Naive B cell (primary cell): ENCODE measurements around the gene KLF17. TPM values are rescaled to one million over a fixed set of nuclear protein-coding genes. Genes with fewer than 3 reads are reported as not detected.
A peak's percentile ranks its signal among the peaks of the same experiment; 100 is the strongest.

Experiments
- ATAC-seq, 2 donors: fragments of 150-1000 bp; cut with Tn5 transposase; 2 replicates each; pipeline ENCODE4 v1.10.0; 2021; ENCODE audit warnings: low read depth in 2 of 2, mild to moderate bottlenecking in 2 of 2, moderate library complexity in 2 of 2
- DNase-seq: peaks from one replicate; pipeline ENCODE4 v3.0.0; 2022
- H3K27ac Mint-ChIP-seq, 6 donors: one replicate each; pipeline ENCODE4 v1.8.0; 2020 to 2022; ENCODE audit warnings: mild to moderate bottlenecking in 6 of 6, mixed read lengths in 6 of 6, moderate library complexity in 5 of 6, inconsistent platforms in 2 of 6
- H3K27me3 Mint-ChIP-seq, 3 donors: one replicate each; pipeline ENCODE4 v1.8.0; 2021 to 2022; ENCODE audit warnings: mixed read lengths in 3 of 3, mild to moderate bottlenecking in 1 of 3
- H3K36me3 Mint-ChIP-seq, 2 donors: one replicate each; pipeline ENCODE4 v1.8.0; 2020 to 2022; ENCODE audit warnings: mixed read lengths in 2 of 2, inconsistent platforms in 1 of 2, mild to moderate bottlenecking in 1 of 2
- H3K4me1 Mint-ChIP-seq, 3 donors: one replicate each; pipeline ENCODE4 v1.8.0; 2020 to 2022; ENCODE audit warnings: mixed read lengths in 3 of 3, inconsistent platforms in 1 of 3, mild to moderate bottlenecking in 1 of 3, moderate library complexity in 1 of 3
- H3K4me3 Mint-ChIP-seq, 8 donors: one replicate each; pipeline ENCODE4 v1.8.0; 2020 to 2022; ENCODE audit warnings: mild to moderate bottlenecking in 8 of 8, mixed read lengths in 8 of 8, moderate library complexity in 8 of 8, inconsistent platforms in 2 of 8
- H3K9me3 Mint-ChIP-seq, 7 donors: one replicate each; pipeline ENCODE4 v1.8.0; 2020 to 2022; ENCODE audit warnings: mixed read lengths in 7 of 7, mild to moderate bottlenecking in 5 of 7, inconsistent platforms in 2 of 7, moderate library complexity in 1 of 7
- polyA plus RNA-seq, 6 donors: library from polyadenylated mRNA; unstranded; fragments of 300-500 nt; fragmentation: Illumina TruSeq; gene quantifications; one replicate each; pipeline ENCODE4 v1.2.3, GENCODE V29; 2021; ENCODE audit warnings: low read depth in 6 of 6

Gene KLF17
- polyA plus RNA-seq, 6 donors from 2014 or later: not detected

DNA sequence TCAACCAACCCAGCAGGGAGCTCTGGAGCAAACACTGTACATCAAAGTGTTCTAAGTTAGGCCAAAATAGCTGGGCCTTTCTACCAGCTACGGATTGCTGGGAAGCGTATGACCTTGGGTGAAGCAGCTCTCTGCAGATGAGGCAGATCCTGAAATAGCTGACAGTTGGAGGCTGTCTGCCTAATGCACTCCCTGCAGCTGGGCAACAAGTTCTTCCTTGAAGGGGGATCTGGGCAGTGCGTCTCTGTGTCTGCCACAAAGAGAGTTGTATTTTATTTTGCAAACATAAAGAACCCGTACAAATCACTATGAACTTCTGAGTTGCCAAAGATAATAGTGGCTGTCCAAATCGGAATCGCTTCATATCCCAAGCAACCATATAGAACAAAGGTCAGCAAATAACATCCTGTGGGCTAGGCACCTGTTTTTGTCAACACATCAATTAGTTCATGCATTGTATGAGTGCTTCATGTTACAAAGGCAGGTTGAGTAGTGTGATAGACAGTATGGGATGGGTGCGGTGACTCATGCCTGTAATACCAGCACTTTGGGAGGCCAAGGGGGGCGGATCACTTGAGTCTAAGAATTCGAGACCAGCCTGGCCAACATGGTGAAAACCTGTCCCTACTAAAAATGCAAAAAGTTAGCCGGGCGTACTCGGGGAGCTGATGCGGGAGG, 29.1 kb upstream of the KLF17 start:
- H3K27me3 Mint-ChIP-seq: peaks cover 8 to 39% (median 13%) of the 10 kb centered on the region in 3 donors
- ATAC-seq (no peak), DNase-seq (no peak)
- no peaks in the 10 kb centered on the region for H3K4me1 Mint-ChIP-seq
- H3K27ac Mint-ChIP-seq: no peak overlapping the region
- no peak overlapping the region for H3K4me3 Mint-ChIP-seq
- H3K9me3 Mint-ChIP-seq: peaks cover 0 to 2% (median 0%) of the 10 kb centered on the region in 7 donors
- H3K36me3 Mint-ChIP-seq: no peaks in the 10 kb centered on the region

DNA sequence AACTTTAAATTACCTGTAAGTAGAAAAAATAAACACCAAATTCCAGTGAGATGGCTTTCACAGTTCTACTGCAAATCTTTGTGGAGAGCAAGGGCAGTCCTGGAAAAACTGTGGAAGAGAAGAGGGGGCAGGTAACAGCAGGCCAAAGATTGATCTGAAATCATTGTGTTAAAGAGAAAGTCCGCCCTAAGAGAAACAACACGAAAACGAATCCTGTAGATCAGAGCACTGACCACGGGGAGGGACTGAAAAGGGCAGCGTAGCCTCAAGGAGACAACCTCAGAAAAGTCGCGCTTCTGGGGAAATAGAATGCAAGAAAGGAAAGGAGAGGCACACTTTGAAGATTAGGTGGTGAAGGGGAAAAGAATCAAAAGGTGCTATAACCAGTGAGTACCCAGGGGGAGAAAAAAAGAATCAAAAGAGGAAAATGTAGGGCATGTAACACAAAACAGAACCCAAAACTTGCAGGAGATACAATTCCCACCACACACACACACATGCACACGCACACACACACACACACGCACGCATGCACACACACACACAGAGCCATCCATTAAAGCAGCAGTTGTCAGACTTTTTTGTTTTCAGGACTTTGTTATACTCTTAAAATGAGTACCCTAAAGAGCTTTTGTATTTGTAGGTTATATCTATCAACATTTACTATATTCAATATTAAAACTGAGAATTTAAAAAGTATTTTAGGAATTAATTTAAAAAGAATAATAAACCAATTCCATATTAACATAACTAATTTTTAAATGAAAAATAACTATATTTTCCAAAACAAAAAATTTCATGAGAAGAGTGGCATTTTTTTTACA, 28.0 kb upstream of the KLF17 start:
- DNase-seq (no peak), ATAC-seq (no peak)
- Mint-ChIP-seq H3K4me1 (no peaks in the 10 kb centered on the region), H3K9me3 (peaks cover 0 to 2% (median 0%) of the 10 kb centered on the region in 7 donors), H3K36me3 (no peaks in the 10 kb centered on the region), H3K27me3 (peaks cover 4 to 38% (median 13%) of the 10 kb centered on the region in 3 donors), H3K27ac (peak overlapping the region in 1 of 6 donors; percentile 52), H3K4me3 (no peak overlapping the region)

DNA sequence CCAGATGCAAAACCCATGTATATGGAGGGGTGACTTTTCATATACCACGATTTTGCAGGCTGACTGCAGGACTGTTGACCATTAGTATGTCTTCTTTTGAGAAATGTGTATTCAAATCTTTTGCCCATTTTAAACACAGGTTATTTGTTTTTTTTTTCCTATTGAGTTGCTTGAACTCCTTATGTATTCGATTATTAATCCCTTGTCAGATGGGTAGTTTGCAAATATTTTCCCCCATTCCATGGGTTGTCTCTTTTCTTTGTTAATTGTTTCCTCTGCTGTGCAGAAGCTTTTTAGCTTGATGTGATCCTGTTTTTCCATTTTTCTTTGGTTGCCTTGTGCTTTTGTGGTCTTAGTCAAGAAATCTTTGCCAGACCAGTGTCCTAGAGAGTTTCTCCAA, 24.6 kb upstream of the KLF17 start:
- Mint-ChIP-seq H3K27ac (no peak overlapping the region), H3K27me3 (peaks cover 0 to 13% (median 4%) of the 10 kb centered on the region in 3 donors), H3K4me1 (no peaks in the 10 kb centered on the region), H3K4me3 (no peak overlapping the region), H3K36me3 (no peaks in the 10 kb centered on the region), H3K9me3 (peaks cover 0 to 13% (median 4%) of the 10 kb centered on the region in 7 donors)
- no peak for DNase-seq
- ATAC-seq: no peak

DNA sequence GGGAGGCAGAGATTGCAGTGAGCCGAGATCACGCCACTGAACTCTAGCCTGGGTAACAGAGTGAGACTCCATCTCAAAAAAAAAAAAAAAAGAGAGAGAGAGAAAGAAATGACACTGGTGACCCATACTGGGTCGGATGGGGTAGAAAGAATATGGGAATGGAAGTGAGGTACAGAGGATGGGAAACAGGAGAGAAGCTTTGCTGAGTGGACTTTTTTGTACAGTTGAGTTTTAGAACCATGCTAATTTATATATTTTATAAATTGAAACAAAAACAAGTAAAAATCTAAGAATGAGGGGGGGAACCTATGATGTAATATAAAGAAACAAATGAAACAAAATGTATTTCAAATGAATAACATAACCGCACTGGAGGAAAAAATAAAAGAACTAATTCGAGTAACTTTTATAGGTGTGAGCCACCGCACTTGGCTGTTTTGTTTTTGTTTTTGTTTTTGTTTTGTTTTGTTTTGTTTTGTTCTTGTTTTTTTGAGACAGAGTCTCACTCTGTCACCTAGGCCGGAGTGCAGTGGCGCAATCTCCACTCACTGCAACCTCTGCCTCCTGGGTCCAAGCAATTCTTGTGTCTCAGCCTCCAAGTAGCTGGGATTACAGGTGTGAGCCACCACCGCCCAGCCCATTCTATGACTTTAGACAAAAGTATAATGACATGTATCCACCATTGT, 18.3 kb upstream of the KLF17 start:
- no peak overlapping the region for H3K4me3 Mint-ChIP-seq

DNA sequence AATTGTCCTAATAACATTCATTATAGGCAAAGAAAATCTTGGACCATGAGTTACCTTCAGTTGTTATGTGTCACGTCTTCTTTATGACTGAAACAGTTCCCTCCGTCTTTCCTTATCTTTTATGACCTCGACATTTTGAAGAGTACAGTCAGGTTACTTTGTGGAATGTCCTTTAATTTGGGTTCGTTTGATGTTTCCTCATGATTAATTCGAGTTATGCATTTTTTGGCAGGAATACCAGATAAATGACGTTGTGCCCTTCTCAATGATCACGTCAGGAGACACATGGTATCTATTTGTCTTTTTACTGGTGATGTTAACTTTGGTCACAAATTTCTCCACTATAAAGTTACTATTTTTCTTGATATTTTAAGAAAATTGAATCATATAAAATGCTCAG, 17.3 kb upstream of the KLF17 start:
- Mint-ChIP-seq H3K27ac (peak overlapping the region in 2 of 6 donors; percentile 5 to 37), H3K9me3 (peaks cover 0 to 11% (median 2%) of the 10 kb centered on the region in 7 donors), H3K4me3 (no peak overlapping the region), H3K36me3 (no peaks in the 10 kb centered on the region), H3K4me1 (no peaks in the 10 kb centered on the region), H3K27me3 (peaks cover 6 to 13% (median 7%) of the 10 kb centered on the region in 3 donors)
- DNase-seq: no peak
- ATAC-seq: no peak

More for the DNA sequence above, 18.3 kb upstream of the KLF17 start:
- no peaks in the 10 kb centered on the region for H3K4me1 Mint-ChIP-seq
- H3K9me3 Mint-ChIP-seq: peaks cover 0 to 11% (median 4%) of the 10 kb centered on the region in 7 donors
- DNase-seq: no peak
- H3K36me3 Mint-ChIP-seq: no peaks in the 10 kb centered on the region
- no peak for ATAC-seq
- peaks cover 0 to 10% (median 0%) of the 10 kb centered on the region in 3 donors for H3K27me3 Mint-ChIP-seq
- H3K27ac Mint-ChIP-seq: no peak overlapping the region

DNA sequence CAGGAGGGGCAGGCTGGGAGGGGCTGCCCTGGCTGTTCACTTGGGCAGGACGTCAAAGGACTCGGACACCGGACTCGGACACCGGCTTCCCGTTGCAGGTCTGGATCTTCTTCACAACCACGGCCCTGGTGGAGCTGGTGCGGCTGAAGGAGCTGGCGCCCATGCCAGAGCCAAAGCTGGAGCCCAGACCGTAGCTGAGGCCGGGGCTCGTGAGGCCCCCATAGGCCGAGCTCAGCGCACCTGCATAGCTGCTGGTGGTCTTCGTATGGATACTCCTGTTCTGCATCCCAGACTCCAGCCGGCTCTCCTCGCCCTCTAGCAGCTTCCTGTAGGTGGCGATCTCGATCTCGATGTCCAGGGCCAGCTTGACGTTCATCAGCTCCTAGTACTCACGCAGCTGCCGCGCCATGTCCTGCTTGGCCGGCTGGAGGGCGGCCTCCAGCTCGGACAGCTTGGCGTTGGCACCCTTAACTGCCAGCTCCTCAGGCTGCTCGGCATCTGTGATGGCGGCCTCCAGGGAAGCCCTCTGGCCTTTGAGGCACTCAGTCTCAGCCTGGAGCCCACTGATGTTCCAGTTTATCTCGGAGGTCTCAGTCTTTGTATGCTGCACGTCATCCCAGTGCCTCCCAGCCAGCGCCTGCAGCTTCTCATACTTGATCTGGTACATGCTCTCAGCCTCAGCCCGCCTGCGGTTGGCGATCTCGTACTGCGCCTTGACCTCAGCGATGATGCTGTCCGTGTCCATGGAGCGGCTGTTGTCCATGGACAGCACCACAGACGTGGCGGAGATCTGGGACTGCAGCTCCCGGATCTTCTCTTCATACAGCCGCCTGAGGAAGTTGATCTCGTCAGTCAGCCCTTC, 15.1 kb upstream of the KLF17 start:
- peaks cover 13 to 27% (median 15%) of the 10 kb centered on the region in 3 donors for H3K27me3 Mint-ChIP-seq
- no peaks in the 10 kb centered on the region for H3K4me1 Mint-ChIP-seq
- no peaks in the 10 kb centered on the region for H3K36me3 Mint-ChIP-seq
- no peak overlapping the region for H3K4me3 Mint-ChIP-seq
- no peaks in the 10 kb centered on the region for H3K9me3 Mint-ChIP-seq
- H3K27ac Mint-ChIP-seq: peak overlapping the region in 1 of 6 donors; percentile 10
- ATAC-seq: no peak
- no peak for DNase-seq

DNA sequence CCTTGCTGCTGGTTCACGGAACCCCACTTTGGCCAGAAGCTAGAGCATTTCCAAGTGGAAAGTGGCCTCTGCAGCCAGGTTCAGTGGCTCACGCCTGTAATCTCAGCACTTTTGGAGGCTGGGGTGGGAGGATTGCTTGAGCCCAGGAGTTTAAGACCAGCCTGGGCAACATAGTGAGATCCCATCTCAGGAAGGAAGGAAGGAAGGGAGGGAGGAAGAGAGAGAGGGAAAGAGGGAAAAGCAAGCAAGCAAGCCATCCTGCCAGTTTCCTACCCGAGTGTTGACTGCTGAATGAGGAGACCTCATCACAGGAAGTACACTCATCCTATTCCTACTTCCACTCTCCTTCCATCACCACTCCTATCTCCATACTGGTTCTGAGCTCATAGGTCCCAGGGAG, 12.8 kb upstream of the KLF17 start:
- Mint-ChIP-seq H3K9me3 (no peaks in the 10 kb centered on the region), H3K27ac (no peak overlapping the region), H3K27me3 (peaks cover 13 to 30% (median 15%) of the 10 kb centered on the region in 3 donors), H3K36me3 (no peaks in the 10 kb centered on the region), H3K4me1 (no peaks in the 10 kb centered on the region), H3K4me3 (no peak overlapping the region)
- DNase-seq (no peak), ATAC-seq (no peak)

DNA sequence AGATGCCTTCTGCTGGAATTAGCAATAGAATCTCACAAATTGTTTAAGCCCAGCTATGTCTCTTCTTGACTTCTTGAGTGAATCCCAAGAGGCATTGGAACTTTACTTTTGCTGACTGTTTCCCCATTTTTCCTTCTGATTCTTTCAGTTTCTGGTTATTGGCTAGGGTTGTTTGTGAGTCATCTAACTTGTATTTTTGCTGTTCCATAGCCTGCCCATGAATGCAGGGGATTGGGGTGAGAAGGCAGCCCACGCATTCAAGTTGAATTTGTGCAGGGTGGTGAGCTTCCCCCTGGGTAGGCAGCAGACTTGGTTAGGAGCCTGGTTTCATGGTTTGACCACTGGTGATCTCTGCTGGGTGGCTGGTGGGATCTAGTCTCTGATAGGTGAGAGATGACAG, 10.4 kb upstream of the KLF17 start:
- peaks cover 13 to 30% (median 15%) of the 10 kb centered on the region in 3 donors for H3K27me3 Mint-ChIP-seq
- peak overlapping the region in 1 of 6 donors; percentile 66 for H3K27ac Mint-ChIP-seq
- no peak overlapping the region for H3K4me3 Mint-ChIP-seq
- no peaks in the 10 kb centered on the region for H3K36me3 Mint-ChIP-seq
- DNase-seq (no peak), ATAC-seq (no peak)
- no peaks in the 10 kb centered on the region for H3K4me1 Mint-ChIP-seq
- H3K9me3 Mint-ChIP-seq: no peaks in the 10 kb centered on the region

DNA sequence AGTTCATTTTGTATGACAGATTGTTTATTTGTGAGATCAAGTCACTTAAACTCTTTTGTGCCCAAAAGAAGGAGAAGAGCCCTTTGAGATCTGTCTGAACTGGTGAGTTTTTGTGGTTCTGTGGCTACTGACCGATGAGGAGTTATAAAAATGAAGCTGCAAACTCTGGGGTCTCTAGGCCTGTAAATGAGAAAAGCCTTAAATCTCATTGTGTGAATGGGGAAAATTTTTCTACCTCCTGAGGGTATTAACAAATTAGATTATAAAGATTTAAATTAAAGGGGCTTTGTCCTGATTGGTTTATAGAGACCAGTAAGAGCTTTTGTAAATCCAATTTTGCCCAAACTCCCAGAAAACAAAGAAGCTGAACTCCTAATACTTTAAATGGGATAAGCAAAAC, 9.7 kb upstream of the KLF17 start:
- Mint-ChIP-seq H3K9me3 (no peaks in the 10 kb centered on the region), H3K36me3 (no peaks in the 10 kb centered on the region), H3K27me3 (peaks cover 15 to 25% (median 18%) of the 10 kb centered on the region in 3 donors), H3K27ac (no peak overlapping the region), H3K4me3 (no peak overlapping the region), H3K4me1 (no peaks in the 10 kb centered on the region)
- ATAC-seq: no peak
- DNase-seq: no peak

DNA sequence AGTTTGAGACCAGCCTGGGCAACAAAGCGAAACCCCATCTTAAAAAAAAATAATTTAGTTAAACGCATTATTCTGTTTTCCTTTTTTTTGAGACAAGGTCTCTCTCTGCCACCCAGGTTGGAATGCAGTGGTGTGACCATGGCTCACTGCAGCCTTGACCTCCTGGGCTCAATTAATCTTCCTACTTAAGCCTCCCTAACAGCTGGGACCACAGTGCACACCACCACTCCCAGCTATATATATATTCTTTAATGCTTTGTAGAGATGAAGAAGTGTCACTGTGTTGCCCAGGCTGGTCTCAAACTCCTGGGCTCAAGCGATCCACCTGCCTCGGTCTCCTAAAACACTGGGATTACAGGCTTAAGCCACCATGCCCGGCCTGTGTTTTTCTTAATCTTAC, 7.7 kb upstream of the KLF17 start:
- Mint-ChIP-seq H3K27me3 (peaks cover 11 to 20% (median 16%) of the 10 kb centered on the region in 3 donors), H3K27ac (no peak overlapping the region), H3K4me1 (no peaks in the 10 kb centered on the region), H3K36me3 (no peaks in the 10 kb centered on the region), H3K4me3 (no peak overlapping the region), H3K9me3 (no peaks in the 10 kb centered on the region)
- no peak for DNase-seq
- no peak for ATAC-seq

DNA sequence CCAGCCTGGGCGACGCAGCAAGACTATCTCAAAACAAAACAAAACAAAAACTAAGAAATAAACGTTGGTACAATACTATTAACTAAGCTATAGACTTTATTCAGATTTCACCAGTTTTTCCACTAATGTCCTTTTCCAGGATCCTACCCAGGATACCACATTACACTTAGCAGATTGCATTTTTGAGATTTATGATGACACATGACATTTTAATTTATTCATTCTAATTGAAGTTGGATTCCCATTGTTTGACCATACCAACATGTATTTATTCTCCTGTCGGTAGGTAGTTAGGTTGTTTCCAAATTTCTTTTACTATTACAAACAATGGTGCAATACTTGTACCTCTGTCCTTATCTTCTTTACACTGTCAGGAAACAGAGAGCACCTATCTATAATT, 6.8 kb upstream of the KLF17 start:
- Mint-ChIP-seq H3K4me1 (no peaks in the 10 kb centered on the region), H3K27me3 (peaks cover 6 to 11% (median 8%) of the 10 kb centered on the region in 3 donors), H3K27ac (no peak overlapping the region), H3K36me3 (no peaks in the 10 kb centered on the region), H3K9me3 (no peaks in the 10 kb centered on the region), H3K4me3 (no peak overlapping the region)
- DNase-seq (no peak), ATAC-seq (no peak)

DNA sequence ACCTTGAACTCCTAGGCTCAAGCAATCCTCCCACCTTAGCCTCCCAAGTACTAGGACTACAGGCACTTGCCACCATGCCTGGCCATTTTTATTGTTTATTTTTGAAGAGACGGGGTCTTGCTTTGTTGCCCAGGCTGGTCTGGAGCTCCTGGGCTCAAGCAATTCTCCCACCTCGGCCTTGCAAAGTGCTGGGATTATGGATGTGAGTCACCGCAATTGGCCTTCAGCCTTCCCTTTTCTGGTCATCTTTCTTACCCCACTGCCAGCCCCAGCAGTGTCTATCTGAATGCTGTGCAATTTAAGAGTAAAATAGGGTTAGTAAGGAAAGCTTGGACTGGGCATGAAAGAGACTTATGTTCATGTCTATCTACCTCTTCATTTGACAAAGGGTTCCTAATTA, 6.1 kb upstream of the KLF17 start:
- Mint-ChIP-seq H3K27me3 (peaks cover 5 to 9% (median 7%) of the 10 kb centered on the region in 3 donors), H3K4me3 (no peak overlapping the region), H3K9me3 (no peaks in the 10 kb centered on the region), H3K4me1 (no peaks in the 10 kb centered on the region), H3K27ac (no peak overlapping the region), H3K36me3 (no peaks in the 10 kb centered on the region)
- DNase-seq (no peak), ATAC-seq (no peak)

DNA sequence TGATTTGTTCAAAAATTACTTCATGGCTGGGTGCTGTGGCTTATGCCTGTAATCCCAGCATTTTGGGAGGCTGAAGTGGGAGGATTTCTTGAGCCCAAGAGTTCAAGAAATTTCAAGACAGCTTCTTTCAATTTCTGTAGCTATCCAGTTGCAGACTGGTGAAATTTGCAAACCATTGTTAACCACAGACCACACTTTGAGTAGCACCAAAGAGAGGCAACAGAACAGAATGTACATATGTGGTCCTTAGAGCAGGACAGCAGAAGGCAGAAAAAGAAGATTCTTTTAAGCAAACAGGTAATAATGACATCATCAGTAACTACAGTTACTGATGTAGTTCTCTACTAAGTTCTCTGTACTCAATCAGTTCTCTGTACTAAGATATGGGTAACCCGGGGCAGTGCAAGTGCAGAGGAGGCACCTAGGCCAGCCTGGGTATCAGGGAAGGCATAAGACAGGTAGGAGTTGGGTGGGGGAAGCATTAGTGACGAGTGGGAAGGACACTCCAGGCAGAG, 5.5 kb upstream of the KLF17 start:
- Mint-ChIP-seq H3K27ac (no peak overlapping the region), H3K4me1 (no peaks in the 10 kb centered on the region), H3K4me3 (no peak overlapping the region), H3K9me3 (no peaks in the 10 kb centered on the region), H3K36me3 (no peaks in the 10 kb centered on the region), H3K27me3 (peaks cover under 1 to 7% (median 5%) of the 10 kb centered on the region in 3 donors)
- DNase-seq (no peak), ATAC-seq (no peak)
